ENCODE measurements around the gene MYRF. TPM values are rescaled to one million over a fixed set of nuclear protein-coding genes. Genes with fewer than 3 reads are reported as not detected.

The MYRF gene
- polyA plus RNA-seq, 1 experiment = 2.7 TPM

DNA sequence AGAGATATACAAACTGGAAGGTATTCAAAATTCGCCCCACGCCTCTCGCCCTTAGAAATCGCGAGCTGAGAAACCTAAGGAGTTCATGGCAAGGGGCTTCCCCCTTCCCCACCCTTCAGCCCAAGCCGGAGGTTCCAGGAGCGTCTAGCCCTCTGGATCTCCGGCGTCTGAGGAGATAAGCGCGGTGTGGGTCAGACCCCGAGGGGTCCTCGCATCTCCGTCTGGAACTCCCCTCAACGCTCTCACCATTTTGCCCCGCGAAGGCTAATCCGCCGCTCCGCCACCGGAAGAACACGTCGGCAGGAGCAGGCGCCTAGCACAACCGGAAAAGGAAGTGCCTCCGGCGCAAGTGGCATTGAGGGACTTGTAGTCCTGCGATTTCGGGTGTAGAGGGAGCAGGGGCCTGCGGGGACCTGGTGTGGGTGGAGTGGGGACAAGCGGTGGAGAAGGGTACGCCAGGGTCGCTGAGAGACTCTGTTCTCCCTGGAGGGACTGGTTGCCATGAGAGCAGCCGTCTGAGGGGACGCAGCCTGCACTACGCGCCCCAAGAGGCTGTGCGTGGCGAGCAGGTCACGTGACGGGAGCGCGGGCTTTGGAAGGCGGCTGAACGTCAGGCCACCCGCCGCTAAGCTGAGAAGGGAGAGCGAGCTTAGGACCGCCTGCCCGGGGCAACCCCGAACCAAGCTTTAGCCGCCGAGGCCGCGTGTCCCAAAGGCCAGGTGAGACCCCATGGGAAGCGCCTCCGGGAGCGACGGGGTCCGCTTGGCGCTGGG, 40.1 kb downstream of the MYRF start, which contains the start of the genes FEN1 and TMEM258:
Gene FEN1 (plus strand): TSS at position 602 of the 773 bp plus-strand sequence. CDS start 2,451 bp downstream, outside the sequence.
Gene TMEM258 (minus strand): TSS at position 290 of the 773 bp plus-strand sequence. CDS start 41 bp downstream, at position 249.
- DNase-seq (ENCODE audit: low read depth, low spot score) = peak; percentile 88
- ChIA-PET CTCF (interaction anchor here (0.9 to 3.2 kb wide), 4 partner anchors 43 to 316 kb away, joined by 4 to 12 read pairs (median 10); no protein-coding TSS in a partner anchor), POLR2A (interaction anchor here (0.8 to 2.3 kb wide), 5 partner anchors 13 to 935 kb away, joined by 3 to 13 read pairs (median 3); partner anchors contain the start of gene HNRNPUL2)
- TF ChIP-seq CTCF (IDR thresholded peaks at IDR 0.05; ENCODE audit: low read depth, low read length) = no peak
- Histone ChIP-seq H3K4me3 (ENCODE audit: low read depth, low read length) (peak within 1 kb of the TSS; percentile 96), H3K9me3 (ENCODE audit: control insufficient read depth, insufficient read depth, low read length) (no peaks in the 10 kb centered on the region; the same call in 1 of the 2 replicates), H3K27me3 (ENCODE audit: control insufficient read depth, insufficient read depth, low read length) (no peaks in the 10 kb centered on the region), H3K27ac (ENCODE audit: low read depth, low read length) (peak within 1 kb of the TSS; percentile 100)

DNA sequence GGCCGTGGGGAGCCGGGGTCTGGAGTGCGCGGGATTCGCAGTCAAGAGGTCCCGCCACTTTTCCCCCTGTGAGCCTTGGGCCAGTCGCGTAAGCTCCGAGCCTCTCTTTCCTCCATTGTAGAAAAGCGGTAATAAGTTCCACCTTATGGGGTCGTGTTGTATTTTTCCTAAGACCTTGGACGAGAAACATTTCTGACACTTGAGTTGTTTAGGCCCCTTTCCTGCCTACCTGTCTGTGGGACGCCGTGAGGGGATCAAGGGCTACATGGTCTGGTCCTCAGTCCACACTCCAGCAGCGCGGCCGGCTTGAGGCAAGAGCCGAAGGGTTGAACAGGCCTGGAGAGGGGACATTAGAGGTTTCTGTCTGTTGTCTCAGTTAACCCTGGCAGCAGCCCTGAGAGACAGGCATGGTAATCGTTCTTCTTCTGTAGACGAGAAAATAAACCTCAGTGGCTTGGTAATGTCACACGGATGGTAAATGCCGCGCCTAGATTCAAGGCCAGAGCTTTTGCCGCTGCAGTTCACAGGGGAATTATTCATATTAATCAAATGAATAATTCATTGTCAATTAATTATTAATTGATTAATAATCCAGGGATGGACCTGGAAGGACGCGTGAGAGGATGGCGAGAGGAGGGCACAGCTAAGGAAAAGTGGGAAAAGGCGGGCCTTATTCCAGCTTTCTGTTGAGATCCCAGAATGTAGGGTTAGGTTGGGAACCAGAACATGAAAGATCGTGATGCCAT, 40.8 kb downstream of the MYRF start:
- no peak for TF ChIP-seq CTCF (IDR thresholded peaks at IDR 0.05; ENCODE audit: low read depth, low read length)
- Histone ChIP-seq H3K27ac (ENCODE audit: low read depth, low read length) (peak overlapping the region; percentile 100), H3K9me3 (ENCODE audit: control insufficient read depth, insufficient read depth, low read length) (no peaks in the 10 kb centered on the region; the same call in 1 of the 2 replicates), H3K27me3 (ENCODE audit: control insufficient read depth, insufficient read depth, low read length) (no peaks in the 10 kb centered on the region), H3K4me3 (ENCODE audit: low read depth, low read length) (peak overlapping the region; percentile 96)
- POLR2A ChIA-PET = interaction anchor here (1.0 to 2.3 kb wide), 3 partner anchors 22 to 46 kb away, joined by 3 to 13 read pairs (median 3); no protein-coding TSS in a partner anchor
- CTCF ChIA-PET = interaction anchor here (0.9 to 3.0 kb wide), 3 partner anchors 155 to 315 kb away, joined by 3 to 10 read pairs (median 9); no protein-coding TSS in a partner anchor
- no peak for DNase-seq (ENCODE audit: low read depth, low spot score)

- CTCF ChIA-PET = interaction anchor here (0.9 kb wide), 1 partner anchor 288 kb away, joined by 3 read pairs; no protein-coding TSS in a partner anchor
- POLR2A ChIA-PET = no interaction called here
- Histone ChIP-seq H3K9me3 (ENCODE audit: control insufficient read depth, insufficient read depth, low read length) (no peaks in the 10 kb centered on the region; the same call in 1 of the 2 replicates), H3K4me3 (ENCODE audit: low read depth, low read length) (peak overlapping the region; percentile 96; the same call in 1 of the 2 replicates), H3K27me3 (ENCODE audit: control insufficient read depth, insufficient read depth, low read length) (no peaks in the 10 kb centered on the region), H3K27ac (ENCODE audit: low read depth, low read length) (no peak overlapping the region)
- TF ChIP-seq CTCF (IDR thresholded peaks at IDR 0.05; ENCODE audit: low read depth, low read length) = no peak
- no peak for DNase-seq (ENCODE audit: low read depth, low spot score)
These were observed 41.4 kb downstream of the MYRF start for GRCh38 chr11:61793829-61794204.

- TF ChIP-seq CTCF (IDR thresholded peaks at IDR 0.05; ENCODE audit: low read depth, low read length) = no peak
- CTCF ChIA-PET = interaction anchor here (6.2 kb wide), 1 partner anchor 313 kb away, joined by 168 read pairs; no protein-coding TSS in a partner anchor
These were observed 42.1 kb downstream of the MYRF start for GRCh38 chr11:61794579-61794978.

More at GRCh38 chr11:61794579-61794978, 42.1 kb downstream of the MYRF start:
- Histone ChIP-seq H3K27ac (ENCODE audit: low read depth, low read length) (no peak overlapping the region), H3K9me3 (ENCODE audit: control insufficient read depth, insufficient read depth, low read length) (no peaks in the 10 kb centered on the region; the same call in 1 of the 2 replicates), H3K27me3 (ENCODE audit: control insufficient read depth, insufficient read depth, low read length) (no peaks in the 10 kb centered on the region), H3K4me3 (ENCODE audit: low read depth, low read length) (no peak overlapping the region)
- no peak for DNase-seq (ENCODE audit: low read depth, low spot score)
- POLR2A ChIA-PET = no interaction called here

Data from AG04450 (cell line).